Hepatocyte (in vitro differentiated cells): ENCODE results near the gene PI4KA.

Experiments used
- EZH2 ChIP-seq: fragments of 200-600 bp; sonication (generic); IDR thresholded peaks from 2 replicates; pipeline ENCODE4 v1.6.1; 2016; ENCODE audit warnings: antibody characterized with exemption, mild to moderate bottlenecking, borderline replicate concordance
- TF ChIP-seq, protein P1 (sequence below): fragments of 200-600 bp; sonication (generic); IDR thresholded peaks from 2 replicates; pipeline ENCODE4 v1.5.1; 2016; ENCODE audit warnings: antibody characterized with exemption, mild to moderate bottlenecking; ENCODE audit not compliant: poor library complexity

- TF ChIP-seq, protein P1, sequence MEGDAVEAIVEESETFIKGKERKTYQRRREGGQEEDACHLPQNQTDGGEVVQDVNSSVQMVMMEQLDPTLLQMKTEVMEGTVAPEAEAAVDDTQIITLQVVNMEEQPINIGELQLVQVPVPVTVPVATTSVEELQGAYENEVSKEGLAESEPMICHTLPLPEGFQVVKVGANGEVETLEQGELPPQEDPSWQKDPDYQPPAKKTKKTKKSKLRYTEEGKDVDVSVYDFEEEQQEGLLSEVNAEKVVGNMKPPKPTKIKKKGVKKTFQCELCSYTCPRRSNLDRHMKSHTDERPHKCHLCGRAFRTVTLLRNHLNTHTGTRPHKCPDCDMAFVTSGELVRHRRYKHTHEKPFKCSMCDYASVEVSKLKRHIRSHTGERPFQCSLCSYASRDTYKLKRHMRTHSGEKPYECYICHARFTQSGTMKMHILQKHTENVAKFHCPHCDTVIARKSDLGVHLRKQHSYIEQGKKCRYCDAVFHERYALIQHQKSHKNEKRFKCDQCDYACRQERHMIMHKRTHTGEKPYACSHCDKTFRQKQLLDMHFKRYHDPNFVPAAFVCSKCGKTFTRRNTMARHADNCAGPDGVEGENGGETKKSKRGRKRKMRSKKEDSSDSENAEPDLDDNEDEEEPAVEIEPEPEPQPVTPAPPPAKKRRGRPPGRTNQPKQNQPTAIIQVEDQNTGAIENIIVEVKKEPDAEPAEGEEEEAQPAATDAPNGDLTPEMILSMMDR = no peak
- no peak for TF ChIP-seq EZH2
Measured at GRCh38 chr22:20868025-20868962, 9.7 kb upstream of the PI4KA start.
